Activated naive CD4-positive, alpha-beta T cell treated with anti-CD3 and anti-CD28 coated beads, Interleukin-2, amount 10 ng/mL, durations not matched to agents 7 days and 5 days (primary cell): ENCODE results near the gene STX10.

Experiments
- CTCF ChIA-PET: fragments of 350-600 bp; sonication (Branson Sonifier 250); formaldehyde crosslinking; loops from one replicate; lab custom pipeline; 2021; ENCODE audit warnings: antibody characterized with exemption; lab: Charles Lee
- DNase-seq: peaks from one replicate; pipeline ENCODE4 v3.0.0-alpha.2; 2020
- H3K27ac Mint-ChIP-seq: one replicate; pipeline ENCODE4 v1.8.0; 2021; ENCODE audit warnings: mild to moderate bottlenecking, moderate library complexity, mixed read lengths
- H3K27me3 Mint-ChIP-seq: one replicate; pipeline ENCODE4 v1.8.0; 2021; ENCODE audit warnings: mild to moderate bottlenecking, mixed read lengths
- H3K36me3 Mint-ChIP-seq: one replicate; pipeline ENCODE4 v1.8.0; 2021; ENCODE audit warnings: mixed read lengths
- H3K4me1 Mint-ChIP-seq: one replicate; pipeline ENCODE4 v1.8.0; 2021; ENCODE audit warnings: mixed read lengths
- H3K4me3 Mint-ChIP-seq: one replicate; pipeline ENCODE4 v1.8.0; 2021; ENCODE audit warnings: mild to moderate bottlenecking, moderate library complexity, mixed read lengths
- H3K9me3 Mint-ChIP-seq: one replicate; pipeline ENCODE4 v1.8.0; 2021; ENCODE audit warnings: mixed read lengths

Gene STX10

GRCh38 chr19:13112555-13112954, 37.6 kb downstream of the STX10 start:
- CTCF ChIA-PET = interaction anchor here (1.4 kb wide), 1 partner anchor 147 kb away, joined by 3 read pairs; no protein-coding TSS in a partner anchor
- Mint-ChIP-seq H3K27me3 (no peaks in the 10 kb centered on the region), H3K27ac (no peak overlapping the region), H3K4me3 (no peak overlapping the region), H3K9me3 (no peaks in the 10 kb centered on the region), H3K36me3 (peaks cover 12% of the 10 kb centered on the region), H3K4me1 (peaks cover 19% of the 10 kb centered on the region)
- DNase-seq = no peak

- no peak overlapping the region for H3K27ac Mint-ChIP-seq
Observed at GRCh38 chr19:13110099-13110610, 40.0 kb downstream of the STX10 start.

GRCh38 chr19:13109361-13110098, 40.6 kb downstream of the STX10 start:
- H3K9me3 Mint-ChIP-seq = no peaks in the 10 kb centered on the region
- H3K27ac Mint-ChIP-seq = no peak overlapping the region
- CTCF ChIA-PET = no interaction called here
- no peaks in the 10 kb centered on the region for H3K27me3 Mint-ChIP-seq
- DNase-seq = no peak
- peaks cover 9% of the 10 kb centered on the region for H3K36me3 Mint-ChIP-seq
- H3K4me3 Mint-ChIP-seq = no peak overlapping the region
- peaks cover 9% of the 10 kb centered on the region for H3K4me1 Mint-ChIP-seq

More at GRCh38 chr19:13110099-13110610, 40.0 kb downstream of the STX10 start:
- no peak for DNase-seq
- Mint-ChIP-seq H3K9me3 (no peaks in the 10 kb centered on the region), H3K36me3 (peaks cover 9% of the 10 kb centered on the region), H3K27me3 (no peaks in the 10 kb centered on the region), H3K4me1 (peaks cover 10% of the 10 kb centered on the region), H3K4me3 (no peak overlapping the region)
- CTCF ChIA-PET = no interaction called here

GRCh38 chr19:13104848-13105711, 45.1 kb downstream of the STX10 start:
- no peaks in the 10 kb centered on the region for H3K9me3 Mint-ChIP-seq
- peaks cover 41% of the 10 kb centered on the region for H3K4me1 Mint-ChIP-seq
- peaks cover 11% of the 10 kb centered on the region for H3K27me3 Mint-ChIP-seq
- peak overlapping the region; percentile 88 for H3K27ac Mint-ChIP-seq
- CTCF ChIA-PET = interaction anchor here (1.0 to 2.5 kb wide), 13 partner anchors 8 to 140 kb away, joined by 3 to 23 read pairs (median 5); partner anchors contain the start of genes IER2, NACC1 and STX10
- peak; percentile 64 for DNase-seq
- peaks cover 11% of the 10 kb centered on the region for H3K36me3 Mint-ChIP-seq
- peak overlapping the region; percentile 82 for H3K4me3 Mint-ChIP-seq

GRCh38 chr19:13104360-13104847, 45.8 kb downstream of the STX10 start:
- H3K27ac Mint-ChIP-seq = peak overlapping the region; percentile 88
- peaks cover 48% of the 10 kb centered on the region for H3K4me1 Mint-ChIP-seq
- H3K36me3 Mint-ChIP-seq = peaks cover 14% of the 10 kb centered on the region
- no peaks in the 10 kb centered on the region for H3K9me3 Mint-ChIP-seq
- CTCF ChIA-PET = interaction anchor here (1.0 to 2.5 kb wide), 13 partner anchors 9 to 140 kb away, joined by 3 to 23 read pairs (median 5); partner anchors contain the start of genes IER2, NACC1 and STX10
- peak; percentile 79 for DNase-seq
- H3K4me3 Mint-ChIP-seq = peak overlapping the region; percentile 82
- peaks cover 17% of the 10 kb centered on the region for H3K27me3 Mint-ChIP-seq

GRCh38 chr19:13103581-13104359, 46.4 kb downstream of the STX10 start:
- peaks cover 51% of the 10 kb centered on the region for H3K4me1 Mint-ChIP-seq
- H3K27me3 Mint-ChIP-seq = peaks cover 24% of the 10 kb centered on the region
- H3K9me3 Mint-ChIP-seq = no peaks in the 10 kb centered on the region
- peaks cover 12% of the 10 kb centered on the region for H3K36me3 Mint-ChIP-seq
- CTCF ChIA-PET = interaction anchor here (1.0 to 2.5 kb wide), 8 partner anchors 8 to 139 kb away, joined by 3 to 23 read pairs (median 6); partner anchors contain the start of genes IER2, NACC1 and STX10
- peak overlapping the region; percentile 82 for H3K4me3 Mint-ChIP-seq
- no peak for DNase-seq
- peak overlapping the region; percentile 88 for H3K27ac Mint-ChIP-seq

- DNase-seq = peak; percentile 58
- peaks cover 12% of the 10 kb centered on the region for H3K36me3 Mint-ChIP-seq
- H3K4me3 Mint-ChIP-seq = peak within 1 kb of the TSS; percentile 76
- H3K9me3 Mint-ChIP-seq = no peaks in the 10 kb centered on the region
- peaks cover 32% of the 10 kb centered on the region for H3K27me3 Mint-ChIP-seq
- peak within 1 kb of the TSS; percentile 78 for H3K27ac Mint-ChIP-seq
- CTCF ChIA-PET = interaction anchor here (1.0 kb wide), 1 partner anchor 61 kb away, joined by 3 read pairs; no protein-coding TSS in a partner anchor
- H3K4me1 Mint-ChIP-seq = peaks cover 58% of the 10 kb centered on the region
Observed at GRCh38 chr19:13102666-13103580, 47.3 kb downstream of the STX10 start, which contains the start of gene LYL1. Gene LYL1 (minus strand): TSS chr19:13102858. CDS start chr19:13101171, 1,687 bp downstream.

- H3K27ac Mint-ChIP-seq = no peak overlapping the region
- H3K4me1 Mint-ChIP-seq = peaks cover 62% of the 10 kb centered on the region
- no peak for DNase-seq
- peaks cover 38% of the 10 kb centered on the region for H3K27me3 Mint-ChIP-seq
- H3K4me3 Mint-ChIP-seq = peak overlapping the region; percentile 69
- CTCF ChIA-PET = no interaction called here
- peaks cover 8% of the 10 kb centered on the region for H3K36me3 Mint-ChIP-seq
- H3K9me3 Mint-ChIP-seq = no peaks in the 10 kb centered on the region
Observed at GRCh38 chr19:13102416-13102665, 47.8 kb downstream of the STX10 start.

- no peak for DNase-seq
- CTCF ChIA-PET = no interaction called here
- Mint-ChIP-seq H3K4me1 (peaks cover 67% of the 10 kb centered on the region), H3K27ac (peak overlapping the region; percentile 78), H3K36me3 (peaks cover 9% of the 10 kb centered on the region), H3K9me3 (no peaks in the 10 kb centered on the region), H3K27me3 (peaks cover 43% of the 10 kb centered on the region), H3K4me3 (peak overlapping the region; percentile 69)
Observed at GRCh38 chr19:13101590-13102415, 48.4 kb downstream of the STX10 start.

GRCh38 chr19:13100841-13101589, 49.2 kb downstream of the STX10 start:
- Mint-ChIP-seq H3K27ac (peak overlapping the region; percentile 78), H3K27me3 (peaks cover 51% of the 10 kb centered on the region), H3K9me3 (no peaks in the 10 kb centered on the region), H3K4me3 (peak overlapping the region; percentile 69), H3K36me3 (peaks cover 9% of the 10 kb centered on the region), H3K4me1 (peaks cover 71% of the 10 kb centered on the region)
- CTCF ChIA-PET = interaction anchor here (1.3 kb wide), 1 partner anchor 39 kb away, joined by 3 read pairs; no protein-coding TSS in a partner anchor
- DNase-seq = no peak

- DNase-seq = peak; percentile 73
- Mint-ChIP-seq H3K36me3 (peaks cover 9% of the 10 kb centered on the region), H3K27me3 (peaks cover 60% of the 10 kb centered on the region), H3K27ac (peak overlapping the region; percentile 96), H3K4me1 (peaks cover 71% of the 10 kb centered on the region), H3K9me3 (no peaks in the 10 kb centered on the region), H3K4me3 (peak overlapping the region; percentile 63)
- CTCF ChIA-PET = interaction anchor here (1.3 kb wide), 2 partner anchors 38 to 135 kb away, joined by 3 read pairs; no protein-coding TSS in a partner anchor
Observed at GRCh38 chr19:13100031-13100588, 50.1 kb downstream of the STX10 start.
